Right forelimb (tissue), 1 donor: ENCODE results near the gene CCDC85C.

Experiments used
- DNase-seq: peaks from one replicate; pipeline ENCODE4 v3.0.0-alpha.2; 2018

Gene CCDC85C

DNA sequence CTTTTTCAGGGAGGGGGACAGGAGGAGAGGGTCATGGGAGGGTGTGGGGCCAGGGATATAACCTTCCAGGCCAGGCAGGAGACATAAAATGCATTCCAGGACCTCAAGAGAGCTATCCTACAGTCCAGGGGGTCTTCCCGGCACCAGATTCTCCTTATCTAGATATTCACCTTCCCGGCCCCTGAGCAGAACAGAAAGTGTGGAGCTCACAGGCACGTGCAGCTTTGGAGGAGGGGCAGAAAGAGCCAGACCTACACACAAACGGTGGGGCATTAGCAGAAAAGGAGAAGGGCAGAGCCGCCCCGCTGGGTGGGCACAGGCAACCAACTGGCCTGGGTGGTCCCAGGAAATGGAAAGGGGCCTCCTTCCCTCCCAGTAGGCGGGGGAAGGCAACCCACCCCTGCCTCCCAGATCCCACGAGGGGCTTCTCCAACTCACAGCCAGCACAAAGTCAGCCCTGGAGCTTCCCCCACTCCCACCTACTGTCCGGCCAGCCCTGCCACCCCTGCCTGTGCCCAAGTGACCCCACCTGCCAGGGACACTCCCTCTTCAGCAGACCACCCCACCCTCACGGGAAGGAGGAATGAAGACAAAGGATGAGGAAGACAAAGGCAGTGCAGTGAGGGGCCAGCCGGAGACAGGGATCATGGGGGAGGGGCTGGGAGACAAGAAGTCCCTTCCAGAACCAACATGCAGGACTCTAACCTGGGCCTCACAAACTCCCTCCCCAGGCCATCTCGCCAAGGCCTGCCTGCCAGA, 33.3 kb downstream of the CCDC85C start:
- DNase-seq = no peak

DNA sequence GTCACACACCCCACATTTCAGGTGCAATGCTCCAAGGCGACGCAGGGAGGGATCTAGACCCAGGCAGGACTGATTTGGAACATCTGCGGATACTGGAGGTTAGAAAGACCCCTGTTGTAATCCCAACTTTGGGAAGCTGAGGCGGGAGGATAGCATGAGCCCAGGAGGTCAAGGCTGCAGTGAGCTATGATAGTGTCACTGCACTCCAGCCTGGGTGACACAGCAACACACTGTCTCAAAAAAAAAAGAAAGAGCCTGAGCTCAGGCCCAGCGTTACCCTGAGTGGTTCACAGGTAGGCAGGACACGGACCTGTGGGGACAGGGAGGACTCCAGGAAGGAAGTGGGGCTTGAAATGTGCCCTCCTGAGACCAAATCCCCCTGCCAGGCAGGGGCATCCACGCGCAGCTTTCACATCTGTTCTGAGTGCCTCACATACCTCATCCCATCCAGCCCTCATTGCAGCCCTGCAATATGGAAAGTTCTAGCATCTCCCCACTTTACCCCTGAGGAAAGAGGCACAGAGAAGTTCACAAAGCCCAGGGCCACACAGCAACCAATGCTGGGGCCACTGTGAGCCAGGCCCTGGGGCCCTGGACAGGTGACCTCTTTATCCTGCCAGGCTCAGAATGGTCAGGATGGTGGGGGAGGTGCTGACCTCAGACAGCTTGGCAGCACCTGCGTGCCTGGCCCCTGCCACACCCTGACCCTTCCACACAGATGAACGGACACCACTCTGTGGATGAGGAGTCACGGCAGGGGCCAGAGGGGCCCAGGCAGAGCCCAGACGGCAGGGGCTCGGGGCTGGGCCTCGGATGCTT, 34.1 kb downstream of the CCDC85C start:
- no peak for DNase-seq

DNA sequence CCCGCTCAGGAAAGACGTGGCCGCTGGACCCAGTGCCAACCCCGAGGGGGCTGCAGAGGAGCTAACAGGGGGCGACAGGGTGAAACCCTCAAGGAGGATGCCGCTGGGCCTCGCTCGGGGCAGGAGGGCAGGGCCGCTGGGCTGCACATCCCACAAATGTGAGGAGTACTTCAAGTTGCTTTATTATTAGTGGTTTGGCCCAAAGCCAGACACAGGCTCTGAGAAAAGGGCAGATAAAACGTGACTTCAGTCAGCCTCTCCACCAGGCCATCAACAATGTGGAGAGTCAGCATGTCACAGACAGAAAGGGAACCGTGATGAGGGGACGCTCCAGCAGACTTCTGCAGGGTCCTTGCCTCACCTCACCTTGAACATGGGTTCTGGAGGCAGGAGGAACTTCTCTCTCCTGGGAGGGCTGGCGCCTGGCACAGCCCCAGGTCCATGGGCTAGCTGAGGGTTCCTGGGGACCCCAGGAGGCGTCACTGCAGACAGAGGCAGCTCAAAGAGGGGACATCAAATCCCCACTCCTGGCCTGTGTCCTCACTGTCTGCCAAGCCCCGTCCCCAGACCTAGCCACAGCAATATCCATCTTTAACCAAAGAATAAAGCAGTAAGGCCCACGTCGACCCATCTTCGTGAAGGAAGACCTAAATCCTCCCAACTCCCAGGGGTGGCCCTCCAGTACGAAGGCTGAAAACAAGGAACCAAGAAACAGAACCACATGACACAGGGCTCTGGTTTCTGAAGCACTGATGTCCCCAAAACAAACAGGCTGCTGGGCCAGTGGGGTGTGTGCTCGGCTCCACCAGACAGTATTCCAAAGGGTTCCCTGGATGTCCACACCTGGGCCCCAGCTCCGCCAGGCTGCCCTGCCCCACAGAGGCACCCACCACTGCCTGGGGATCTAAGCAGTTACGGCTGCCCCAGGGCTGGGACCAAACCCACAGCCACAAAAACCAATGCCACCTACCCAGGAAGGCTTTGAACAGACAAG, 35.1 kb downstream of the CCDC85C start:
- no peak for DNase-seq

DNA sequence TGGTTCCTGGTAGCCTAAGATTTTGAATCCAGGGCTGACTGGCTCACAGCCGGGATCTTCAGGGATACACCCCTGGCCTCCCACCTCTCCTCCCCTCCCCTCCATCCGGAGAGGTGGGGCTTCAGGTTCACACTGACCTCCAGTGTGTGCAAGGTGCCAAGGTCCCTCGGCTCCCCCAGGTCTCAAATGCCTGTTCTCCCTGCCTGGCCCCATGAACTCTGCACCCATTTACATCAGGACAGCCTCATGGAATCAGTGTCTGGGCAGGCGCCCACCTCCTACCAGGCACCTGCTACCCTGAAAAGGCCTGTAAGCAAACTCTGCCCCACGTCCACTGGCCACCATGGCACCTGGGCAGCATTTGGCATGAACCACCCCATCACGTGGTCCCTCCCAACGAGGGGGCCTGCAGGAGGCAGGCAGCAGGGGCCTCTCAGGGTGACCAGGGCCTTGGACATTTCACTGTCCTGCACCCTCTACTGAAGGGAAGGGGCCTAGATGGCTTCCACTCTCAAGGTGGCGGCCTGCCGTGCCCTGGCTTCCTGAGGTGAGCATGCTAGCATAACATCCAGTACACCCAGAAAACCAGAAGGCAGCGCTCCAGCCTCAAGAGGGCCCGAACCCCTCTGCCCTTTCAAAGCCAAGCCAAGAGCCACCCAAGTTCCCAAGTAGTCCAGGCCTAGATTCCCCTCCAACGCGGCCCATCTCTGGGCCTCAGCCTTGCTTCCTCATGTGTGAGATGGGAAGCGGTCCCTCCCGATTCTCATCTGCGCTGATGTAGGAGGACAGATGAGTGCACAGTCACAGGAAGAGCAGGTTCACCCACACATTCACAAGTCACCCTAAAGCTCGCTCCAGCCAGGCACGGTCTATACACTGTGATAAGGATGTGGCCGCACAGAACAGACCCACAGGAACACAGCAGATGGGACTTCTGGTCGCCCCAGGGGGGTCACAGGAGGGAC, 37.3 kb downstream of the CCDC85C start:
- DNase-seq = no peak

DNA sequence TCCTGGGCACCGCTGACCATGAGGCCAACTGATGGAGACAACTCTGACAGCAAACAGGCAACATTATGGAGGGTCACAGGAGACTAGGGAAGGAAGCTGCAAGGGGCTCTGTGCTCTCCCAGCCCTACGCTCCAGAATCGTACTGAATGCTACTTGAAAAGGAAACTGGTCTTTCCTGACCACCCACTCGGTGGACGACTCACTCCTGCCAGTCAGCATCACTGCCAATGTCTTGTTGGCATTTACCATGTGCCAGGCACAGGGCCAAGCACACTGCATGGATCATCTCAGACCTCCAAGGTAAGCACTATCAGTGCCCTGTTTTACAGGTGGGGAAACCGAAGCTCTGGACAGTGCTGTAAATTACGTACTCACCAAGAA, 38.0 kb downstream of the CCDC85C start:
- DNase-seq = no peak

DNA sequence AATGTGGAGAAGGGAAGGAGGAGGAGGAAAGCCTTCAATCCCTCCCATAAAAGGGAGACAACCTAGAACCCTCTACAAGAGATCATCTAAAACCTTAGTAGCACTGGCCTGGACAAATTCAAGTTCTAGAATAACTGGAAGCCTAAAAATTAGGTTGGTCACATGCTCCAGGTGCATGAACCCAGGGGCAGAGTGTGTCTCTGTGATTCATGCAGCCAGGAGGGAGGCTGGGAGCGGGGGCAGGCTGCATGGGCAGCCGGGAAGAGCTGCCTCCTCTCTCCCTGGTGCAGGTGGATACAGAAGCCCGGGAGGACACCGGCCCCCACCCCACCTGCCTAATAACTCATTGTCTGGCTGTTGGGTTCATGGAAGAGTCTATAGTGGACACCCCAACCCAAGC, 38.6 kb downstream of the CCDC85C start:
- DNase-seq = no peak

DNA sequence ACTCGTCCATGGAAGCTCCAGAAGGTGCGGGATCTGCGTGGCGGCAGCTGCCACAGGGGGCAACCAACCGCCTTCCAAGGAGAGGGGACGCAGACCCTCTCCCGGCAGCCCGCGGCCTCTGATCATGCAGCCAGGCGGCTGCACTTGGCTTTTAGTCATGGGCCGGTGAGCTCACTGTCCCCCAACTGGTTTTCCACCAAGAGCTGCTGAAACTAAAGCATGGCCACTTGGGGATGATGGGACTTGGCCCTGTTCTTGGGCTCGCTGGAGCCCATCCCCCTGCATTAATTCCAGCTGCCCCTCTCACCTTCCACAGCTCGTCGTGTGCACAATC, 39.1 kb downstream of the CCDC85C start:
- DNase-seq = no peak

DNA sequence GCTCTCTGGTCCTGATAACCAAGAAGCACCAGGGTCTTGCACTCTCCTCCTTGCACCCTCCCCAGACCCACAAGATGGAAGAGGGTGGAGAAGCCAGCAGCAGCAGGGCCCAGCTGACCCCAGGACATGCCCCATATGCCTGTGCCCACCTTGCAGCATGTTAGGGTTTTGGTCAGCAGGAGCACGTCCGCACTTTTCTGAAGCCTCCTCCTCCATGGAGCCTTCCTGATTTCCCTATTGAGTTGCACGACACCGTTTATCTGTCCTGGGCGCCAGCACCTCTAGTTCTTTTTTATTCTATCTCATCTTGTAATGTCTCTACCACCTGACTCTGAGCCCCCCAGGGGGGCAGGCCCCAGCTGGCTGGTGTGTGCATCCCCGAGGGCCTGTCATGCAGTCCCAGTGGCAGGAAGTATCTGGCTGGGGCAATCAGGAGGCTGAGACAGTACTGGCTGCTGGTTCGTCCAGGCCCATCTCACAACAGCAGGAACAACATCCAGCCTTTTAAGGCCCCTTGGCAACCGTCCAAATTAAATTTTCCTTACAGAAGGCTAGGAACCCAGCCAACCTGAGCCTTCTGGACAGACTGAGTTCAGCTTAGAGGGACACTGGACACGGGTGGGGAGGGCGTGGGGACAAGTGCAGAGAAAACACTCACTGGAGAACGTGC, 39.6 kb downstream of the CCDC85C start:
- DNase-seq = peak; percentile 64

DNA sequence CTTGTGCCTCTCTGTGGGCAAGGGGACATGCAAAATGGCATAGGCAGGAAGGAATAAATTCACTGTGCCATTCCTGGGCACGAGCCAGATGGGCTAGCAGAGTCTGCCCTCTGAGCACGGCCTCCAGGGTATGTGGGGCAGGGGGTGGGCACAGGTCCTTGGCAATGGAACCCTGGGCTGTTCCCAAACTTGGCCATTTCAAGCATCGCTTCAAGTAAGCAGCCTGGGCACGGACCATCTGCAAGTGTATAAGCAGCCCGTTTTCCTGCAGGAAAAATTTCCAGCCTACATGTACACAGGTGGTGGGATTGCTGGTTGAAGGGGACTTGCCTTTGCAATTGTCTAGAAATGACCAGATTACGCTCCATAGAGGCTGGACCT, 40.3 kb downstream of the CCDC85C start:
- no peak for DNase-seq

DNA sequence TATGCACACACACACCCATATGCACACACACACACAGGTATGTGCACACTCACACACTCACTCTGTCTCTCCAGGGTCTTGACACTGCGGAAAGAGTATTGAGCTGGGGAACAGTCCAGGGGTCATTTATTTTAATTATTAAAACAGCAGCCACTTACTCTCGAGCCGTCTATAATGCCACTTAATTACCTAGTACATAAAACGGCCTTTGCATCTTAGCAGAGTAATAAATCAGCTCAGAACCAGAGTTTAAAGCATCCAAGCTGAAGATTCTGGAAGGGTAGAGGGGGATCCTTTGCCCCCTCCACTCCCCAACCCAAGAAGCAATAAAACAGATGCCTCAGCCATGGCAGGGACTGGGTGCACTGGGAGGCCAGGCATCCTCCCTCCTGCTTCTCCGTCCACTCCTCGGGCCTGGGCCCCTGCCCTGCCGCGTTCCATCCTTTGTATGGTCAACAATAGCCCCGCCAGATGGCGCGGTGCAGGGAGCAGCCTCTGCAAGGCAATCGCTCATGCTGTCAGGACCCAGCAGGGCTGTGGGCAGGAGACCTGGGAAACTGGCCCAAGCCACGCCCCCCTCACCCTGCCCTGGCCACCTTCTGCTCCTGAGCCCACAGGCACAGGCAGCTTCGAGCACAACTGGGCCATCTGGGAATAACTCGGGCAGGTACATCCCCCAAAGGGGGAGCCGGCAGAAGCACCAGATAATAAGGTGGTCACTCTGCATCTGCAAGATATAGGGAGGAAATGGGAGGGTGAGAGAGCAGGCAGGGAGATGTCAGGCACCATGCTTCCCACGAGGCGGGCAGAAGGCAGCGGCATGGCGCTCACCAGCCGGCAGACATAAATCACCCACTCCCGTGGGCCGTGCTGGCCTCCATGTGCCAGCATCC, 40.9 kb downstream of the CCDC85C start:
- DNase-seq = peak; percentile 66

DNA sequence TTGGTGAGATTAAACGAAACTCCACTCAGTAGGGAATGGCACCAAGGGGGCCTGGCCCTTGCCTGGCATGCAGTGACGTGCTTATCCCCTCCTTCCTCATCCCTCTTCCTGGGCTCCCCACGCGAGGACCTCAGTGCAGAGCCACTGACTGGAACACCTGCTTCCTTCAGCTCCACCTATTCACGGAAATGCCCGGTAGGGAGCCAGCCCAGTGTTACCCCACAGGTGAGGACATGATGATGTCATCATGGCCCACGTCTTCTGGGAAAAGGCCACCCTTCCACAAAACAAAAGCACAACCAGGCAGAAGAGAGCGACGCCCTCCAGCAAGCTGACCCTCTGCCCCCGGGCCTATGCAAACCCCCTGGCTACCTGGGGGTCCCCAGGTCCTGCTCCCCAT, 42.1 kb downstream of the CCDC85C start:
- no peak for DNase-seq

DNA sequence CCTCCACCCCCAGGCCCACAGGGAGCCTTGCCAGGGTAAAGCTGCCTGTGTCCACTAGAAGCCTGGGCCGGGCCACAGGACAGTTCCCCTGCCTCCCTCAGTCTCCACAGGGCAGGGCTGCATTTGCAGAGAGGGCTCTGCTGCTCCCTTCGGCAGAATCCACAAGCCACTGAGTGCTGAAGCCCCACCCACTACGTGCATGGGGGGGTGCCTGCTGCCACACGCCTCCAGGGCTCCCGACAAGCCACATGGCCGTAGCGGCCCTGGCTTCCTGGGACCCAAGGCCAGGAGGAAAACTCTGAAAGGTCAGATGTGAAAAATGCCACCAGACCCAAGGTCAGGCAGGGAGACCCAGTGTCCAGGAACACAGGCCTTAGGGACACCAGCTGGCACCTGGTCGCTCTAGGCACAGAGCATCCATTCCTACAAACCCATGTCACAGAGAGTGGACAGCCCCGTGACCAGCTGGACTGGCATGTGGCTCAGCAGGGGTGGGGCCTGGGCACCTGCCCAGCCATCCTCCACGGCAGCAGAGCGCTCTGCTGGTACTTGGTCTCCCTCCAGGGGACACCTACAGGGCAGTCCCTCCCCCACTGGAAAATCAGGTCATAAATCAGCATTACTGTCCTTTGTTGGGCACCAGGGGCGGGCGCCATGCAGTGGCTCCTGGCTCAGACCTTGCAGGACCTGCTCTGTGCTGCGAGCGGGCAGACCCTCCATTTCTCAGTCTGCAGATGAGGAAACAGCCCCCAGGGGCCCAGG, 42.9 kb downstream of the CCDC85C start:
- DNase-seq = no peak

DNA sequence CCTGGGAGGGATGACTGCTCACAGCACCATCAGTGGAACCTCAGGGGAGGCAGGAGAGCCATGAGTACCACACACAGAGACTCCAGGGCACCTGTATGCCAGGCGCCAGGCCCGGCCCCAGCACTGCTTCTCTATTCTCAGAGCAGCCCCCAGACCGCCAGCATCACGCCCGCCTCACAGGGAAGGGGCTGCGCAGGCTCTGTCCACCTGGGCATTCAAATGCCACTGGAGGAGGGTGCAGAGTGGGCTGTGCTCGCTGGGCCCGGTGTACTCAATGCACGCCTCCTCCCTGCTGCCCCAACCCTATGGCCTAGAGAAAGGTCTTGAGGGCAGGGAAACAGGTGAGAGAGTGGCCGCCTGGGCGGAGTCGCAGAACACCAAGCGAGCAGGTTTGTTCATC, 43.6 kb downstream of the CCDC85C start:
- DNase-seq = no peak

DNA sequence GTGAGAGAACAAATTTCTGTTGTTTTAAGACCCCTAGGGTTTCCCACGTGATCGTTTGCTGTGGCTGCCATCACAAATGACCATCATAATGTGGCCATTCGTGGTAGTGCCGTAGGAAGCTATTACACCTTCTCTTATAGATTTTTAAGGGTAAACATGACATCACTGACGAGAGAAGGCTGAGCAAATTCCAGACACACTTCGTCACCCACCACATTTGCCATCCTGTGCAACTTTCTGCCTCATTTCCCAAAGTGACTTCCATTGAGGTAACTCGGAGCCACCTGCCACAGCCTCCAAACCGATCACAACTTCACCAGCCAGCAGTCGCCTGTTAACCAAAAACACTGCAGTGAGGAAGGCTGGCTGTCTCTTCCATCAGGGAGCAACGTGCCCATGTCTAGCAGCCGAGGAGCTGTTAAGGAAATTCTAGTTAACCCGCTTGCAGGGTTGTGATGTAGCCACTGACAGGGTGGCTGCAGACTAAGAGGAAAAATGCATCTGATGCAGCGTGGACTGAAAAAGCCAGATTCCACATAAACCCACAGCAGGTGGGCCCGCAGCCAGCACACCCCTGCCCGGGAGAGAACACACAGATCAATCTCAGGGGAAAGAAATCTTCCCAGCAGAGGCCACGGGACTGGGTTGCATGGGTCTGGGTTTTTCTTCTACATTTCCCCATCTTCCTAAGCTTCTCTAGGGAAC, 44.6 kb downstream of the CCDC85C start:
- no peak for DNase-seq

DNA sequence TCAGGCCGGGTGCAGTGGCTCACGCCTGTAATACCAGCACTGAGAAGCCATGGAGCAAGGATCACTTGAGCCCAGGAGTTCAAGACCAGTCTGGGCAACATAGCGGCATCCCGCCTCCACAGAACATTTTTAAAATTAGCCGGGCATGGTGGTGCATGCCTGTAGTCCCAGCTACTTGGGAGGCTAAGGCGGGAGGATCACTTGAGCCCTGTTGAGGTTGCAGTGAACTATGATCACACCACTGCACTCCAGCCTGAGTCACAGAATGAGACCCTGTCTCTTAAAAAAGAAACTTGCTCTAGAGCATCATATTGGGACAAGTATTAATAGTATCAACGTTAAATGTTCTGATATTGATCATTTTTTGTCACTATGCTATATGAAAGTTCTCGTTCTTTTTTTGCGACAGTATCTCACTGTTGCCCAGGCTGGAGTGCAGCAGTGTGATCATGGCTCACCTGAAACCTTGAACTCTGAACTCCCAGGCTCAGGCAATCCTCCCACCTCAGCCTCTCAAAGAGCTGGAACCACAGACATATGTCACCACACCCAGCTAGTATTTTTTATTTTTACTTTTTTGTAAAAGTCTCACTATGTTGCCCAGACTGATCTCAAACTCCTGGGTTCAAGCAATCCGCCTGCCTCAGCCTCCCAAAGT, 47.7 kb downstream of the CCDC85C start:
- no peak for DNase-seq

DNA sequence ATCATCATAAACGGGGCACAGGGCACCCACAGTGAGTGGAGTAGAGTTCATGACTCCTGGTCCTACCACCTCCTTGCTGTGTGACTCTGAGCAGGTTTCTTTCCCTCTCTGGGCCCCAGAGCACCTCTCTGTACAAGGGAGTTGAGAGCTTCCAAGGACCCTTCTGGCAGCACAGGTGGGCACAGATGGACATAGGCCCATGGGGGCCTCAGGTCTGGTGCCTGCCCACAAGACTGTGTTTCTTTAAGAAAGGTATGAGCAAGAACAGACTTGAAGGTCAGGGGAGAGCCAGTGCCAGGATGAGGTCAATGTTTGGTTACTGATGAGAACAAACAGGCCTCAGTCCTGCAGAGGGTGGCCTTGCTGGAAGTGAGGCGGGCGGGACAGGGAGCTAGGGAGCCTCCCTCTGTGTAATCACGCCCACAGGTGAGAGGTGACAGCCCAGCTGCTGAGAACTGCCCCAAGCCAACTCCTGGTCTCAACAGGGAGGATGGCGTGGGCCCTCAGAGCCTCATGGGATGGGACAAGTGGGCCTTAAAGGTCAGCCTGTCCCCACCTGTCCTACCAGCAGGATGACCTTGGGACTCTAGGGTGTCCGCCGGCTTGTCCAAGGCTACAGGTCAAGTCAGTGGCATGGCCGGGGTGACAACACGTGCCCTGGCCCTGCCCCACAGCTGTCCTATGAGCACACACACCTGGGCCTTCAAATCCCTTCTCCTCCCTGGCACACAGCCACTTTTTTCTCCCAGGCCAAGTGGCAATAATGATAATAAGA, 49.1 kb downstream of the CCDC85C start:
- DNase-seq = no peak

DNA sequence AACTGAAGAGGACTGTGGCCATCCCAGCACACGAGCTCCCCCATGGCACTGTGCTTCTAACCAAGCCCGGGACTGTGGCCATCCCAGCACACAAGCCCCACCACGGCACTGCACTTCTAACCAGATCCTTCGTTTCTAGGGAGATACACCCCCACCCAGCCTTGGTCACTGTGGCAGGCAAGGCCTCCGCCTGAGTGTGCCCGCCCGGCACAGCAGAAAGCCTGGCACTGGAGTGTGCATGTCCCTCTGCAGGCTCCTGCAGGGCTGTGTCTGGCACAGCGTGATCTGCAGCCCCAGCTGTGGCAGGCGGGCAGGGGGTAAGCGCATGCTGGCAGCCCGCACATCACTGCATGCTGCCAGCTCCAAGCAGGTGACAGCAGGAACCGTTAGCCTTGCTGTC, 49.8 kb downstream of the CCDC85C start:
- DNase-seq = no peak
